Spleen (tissue), 11 donors: Measurements from ENCODE around the gene SIRT3. TPM values are rescaled to one million over a fixed set of nuclear protein-coding genes. Genes with fewer than 3 reads are reported as not detected.
"Not testable (repeated sequence)": the region's sequence is repeated elsewhere in the genome, so short reads cannot be mapped to it uniquely, and the experiment has no call there.

Experiments
- DNase-seq: peaks from one replicate; pipeline ENCODE4 v3.0.0-alpha.2; 2020
- H3K27ac ChIP-seq, 8 donors: fragments of 200-600 bp; sonication (generic) in 7 of 8; 1 replicate in 4 of 8; 2 replicates in 4 of 8; pipeline versions ENCODE4 v1.5.0 to v1.8.0; 2016 to 2021; ENCODE audit warnings: inconsistent platforms in 4 of 8, mild to moderate bottlenecking in 4 of 8, moderate library complexity in 1 of 8
- H3K27me3 ChIP-seq, 7 donors: fragments of 200-600 bp; sonication (generic) in 6 of 7; replicated peaks in 1 of 7; 1 replicate in 4 of 7; 2 replicates in 3 of 7; pipeline versions ENCODE4 v1.5.0 to v1.8.0; 2016 to 2021; ENCODE audit warnings: inconsistent platforms in 3 of 7, mild to moderate bottlenecking in 1 of 7
- H3K36me3 ChIP-seq, 6 donors: fragments of 200-600 bp; sonication (generic) in 5 of 6; 1 replicate in 4 of 6; 2 replicates in 2 of 6; pipeline versions ENCODE4 v1.5.0 to v1.8.0; 2016 to 2021; ENCODE audit warnings: inconsistent platforms in 2 of 6
- H3K4me1 ChIP-seq, 6 donors: fragments of 200-600 bp; sonication (generic) in 5 of 6; 1 replicate in 3 of 6; 2 replicates in 3 of 6; pipeline versions ENCODE4 v1.5.0 to v1.8.0; 2016 to 2021; ENCODE audit warnings: inconsistent platforms in 3 of 6
- H3K4me3 ChIP-seq, 8 donors: fragments of 200-600 bp; sonication (generic) in 7 of 8; 1 replicate in 4 of 8; 2 replicates in 4 of 8; pipeline versions ENCODE4 v1.5.0 to v1.8.0; 2016 to 2021; ENCODE audit warnings: inconsistent platforms in 4 of 8, mild to moderate bottlenecking in 4 of 8, moderate library complexity in 2 of 8
- H3K9me3 ChIP-seq, 8 donors: fragments of 200-600 bp; sonication (generic) in 7 of 8; 1 replicate in 4 of 8; 2 replicates in 4 of 8; pipeline versions ENCODE4 v1.5.0 to v1.8.0; 2016 to 2021; ENCODE audit warnings: inconsistent platforms in 4 of 8
- CTCF ChIP-seq, 11 experiments: fragments of 200-600 bp in 7 of 11; fragments of 450-650 bp in 4 of 11; sonication (generic) in 4 of 11; IDR thresholded peaks in 8 of 11; conservative IDR thresholded peaks in 3 of 11; 1 replicate in 7 of 11; 2 replicates in 4 of 11; pipeline versions ENCODE4 v1.4.0 to v1.8.0; 2016 to 2021; ENCODE audit warnings: antibody characterized with exemption in 11 of 11, inconsistent platforms in 4 of 11, mild to moderate bottlenecking in 1 of 11
- POLR2A ChIP-seq, 3 donors: fragments of 450-650 bp; IDR thresholded peaks; one replicate each; pipeline ENCODE4 v1.5.1; 2017; ENCODE audit warnings: antibody characterized with exemption in 3 of 3, mild to moderate bottlenecking in 1 of 3
- POLR2AphosphoS5 ChIP-seq, 3 donors: sonication (generic); formaldehyde crosslinking; IDR thresholded peaks; one replicate each; pipeline ENCODE4 v1.5.1; 2017; ENCODE audit warnings: antibody characterized with exemption in 3 of 3
- WGBS, 5 donors: extraction: QIAGEN DNeasy Blood & Tissue Kit in 3 of 5; methylation state at CpG; one replicate each; pipeline versions ENCODE4 v1.1.5 to v1.1.7; 2013 to 2018; 5-methylcytosine and 5-hydroxymethylcytosine counted together
- intact Hi-C: fragments of 100-400 bp; cut with DNase I; formaldehyde crosslinking; loops from one replicate; pipeline ENCODE4 v1.15.0; 2023; ENCODE audit warnings: low total_unique reads
- polyA plus RNA-seq, 3 donors: library from polyadenylated mRNA; stranded (reverse); fragments of 200-250 nt; gene quantifications; one replicate each; pipeline ENCODE4 v1.2.1, GENCODE V29; 2013
- total RNA-seq, 7 donors: library from RNA; depleted of rRNA in 3 of 7; stranded (reverse); fragments of >200 nt in 3 of 7; fragmentation: NEBNext Ultra II Directional in 4 of 7; extraction: Animal tissue kit (Norgen Biotek cat#: 25700) in 4 of 7; gene quantifications; one replicate each; pipeline versions ENCODE4 v1.1.0 to v1.2.1, GENCODE V29; 2016 to 2021
- donor health status: healthy with polysubstance abuse.
- donor health status: DM: no; HTN: no; CAD: no; lungs with moderate emphysema.
- donor health status: DM: no; HTN: no; CAD: no.
- donor health status: Bipolar disorder and iron deficiency.
- donor health status: healthy.
- donor health status: DM: no; HTN: no; CAD: no.
- donor health status: DM: yes; HTN: yes; CAD: no.

SIRT3 gene
- total and polyA plus RNA-seq, 10 donors: 11.9 to 28.8 (median 17.5) TPM

GRCh38 chr11:221998-222789 is 13.9 kb downstream of the SIRT3 start:
- intact Hi-C loops: no loop called here
- H3K9me3 ChIP-seq: no peaks in the 10 kb centered on the region
- 93 to 96% (median 95%) methylated on average over 14 of the region's 14 CpGs for WGBS, 5 donors
- no peak overlapping the region for H3K4me3 ChIP-seq
- no peak overlapping the region for H3K27ac ChIP-seq
- no peak for DNase-seq
- no peaks in the 10 kb centered on the region for H3K4me1 ChIP-seq
- H3K36me3 ChIP-seq: peaks cover 0 to 45% (median 11%) of the 10 kb centered on the region in 6 donors
- H3K27me3 ChIP-seq: no peaks in the 10 kb centered on the region
- TF ChIP-seq POLR2AphosphoS5 (IDR thresholded peaks at IDR 0.05) (no peak), POLR2A (IDR thresholded peaks at IDR 0.05) (no peak)

- TF ChIP-seq CTCF (IDR thresholded peaks at IDR 0.05 in 8 of 11, conservative IDR thresholded peaks at IDR 0.05 in 3 of 11) (no peak), POLR2A (IDR thresholded peaks at IDR 0.05) (no peak), POLR2AphosphoS5 (IDR thresholded peaks at IDR 0.05) (no peak)
- H3K4me3 ChIP-seq: no peak overlapping the region
- no peak for DNase-seq
- no peaks in the 10 kb centered on the region for H3K4me1 ChIP-seq
- intact Hi-C loops: no loop called here
- H3K27ac ChIP-seq: no peak overlapping the region
- peaks cover 0 to 46% (median 12%) of the 10 kb centered on the region in 6 donors for H3K36me3 ChIP-seq
- no peaks in the 10 kb centered on the region for H3K9me3 ChIP-seq
- no peaks in the 10 kb centered on the region for H3K27me3 ChIP-seq
- WGBS, 5 donors: 87 to 95% (median 94%) methylated on average over 7 of the region's 7 CpGs
These were observed 14.6 kb downstream of the SIRT3 start for GRCh38 chr11:221539-221938.

GRCh38 chr11:220641-221215 is 15.4 kb downstream of the SIRT3 start:
- WGBS, 5 donors: 85 to 98% (median 91%) methylated on average over 2 to 3 of the region's 3 CpGs
- DNase-seq, H3K27me3 ChIP-seq: not testable (repeated sequence)

GRCh38 chr11:218815-219593 is 17.1 kb downstream of the SIRT3 start:
- no peaks in the 10 kb centered on the region for H3K27me3 ChIP-seq
- H3K4me1 ChIP-seq: no peaks in the 10 kb centered on the region
- 85 to 93% (median 91%) methylated on average over 18 to 29 of the region's 29 CpGs for WGBS, 5 donors
- no peak for DNase-seq
- intact Hi-C loops: no loop called here
- H3K27ac ChIP-seq: no peak overlapping the region
- H3K9me3 ChIP-seq: no peaks in the 10 kb centered on the region
- no peak overlapping the region for H3K4me3 ChIP-seq
- TF ChIP-seq POLR2A (IDR thresholded peaks at IDR 0.05): no peak
- no peak for TF ChIP-seq POLR2AphosphoS5 (IDR thresholded peaks at IDR 0.05)
- no peak for TF ChIP-seq CTCF (IDR thresholded peaks at IDR 0.05 in 8 of 11, conservative IDR thresholded peaks at IDR 0.05 in 3 of 11)
- peaks cover 0 to 64% (median 33%) of the 10 kb centered on the region in 6 donors for H3K36me3 ChIP-seq

More at GRCh38 chr11:220641-221215, 15.4 kb downstream of the SIRT3 start:
- H3K4me3 ChIP-seq, intact Hi-C loops, H3K4me1 ChIP-seq, H3K9me3 ChIP-seq, H3K27ac ChIP-seq: not testable (repeated sequence)
- H3K36me3 ChIP-seq: peaks cover 0 to 49% (median 16%) of the 10 kb centered on the region in 6 donors
